T-cell (primary cell): ENCODE measurements around the gene ORM2. TPM values are rescaled to one million over a fixed set of nuclear protein-coding genes. Genes with fewer than 3 reads are reported as not detected.

Source experiments
- ATAC-seq, 4 experiments: fragments of 200-7000 bp in 3 of 4; fragments of 150-1000 bp in 1 of 4; cut with Tn5 transposase; replicated peaks in 1 of 4; 1 replicate in 3 of 4; 2 replicates in 1 of 4; pipeline ENCODE4 v1.10.0; 2021; ENCODE audit warnings: moderate library complexity in 3 of 4, mild to moderate bottlenecking in 2 of 4, moderate number of reproducible peaks in 1 of 4
- CTCF ChIA-PET, 2 donors: fragments of 300-600 bp; sonication (Branson Sonifier 250); formaldehyde crosslinking; loops; one replicate each; lab custom pipeline; 2022; ENCODE audit warnings: antibody characterized with exemption in 2 of 2; lab: Charles Lee
- POLR2A ChIA-PET, 2 donors: fragments of 300-600 bp; sonication (Branson Sonifier 250); formaldehyde crosslinking; loops; one replicate each; lab custom pipeline; 2022; ENCODE audit warnings: antibody characterized with exemption in 2 of 2; lab: Charles Lee
- DNase-seq, 35 experiments: peaks; one replicate each; pipeline versions ENCODE4 v3.0.0 to v3.0.0-alpha.2; 2013 to 2023
- H3K27ac ChIP-seq: one replicate; pipeline ENCODE4 v1.5.1; 2013; ENCODE audit warnings: low read length
- H3K27me3 ChIP-seq, 2 experiments: replicated peaks in 1 of 2; 1 replicate in 1 of 2; 2 replicates in 1 of 2; pipeline versions ENCODE4 v1.6.1 to v1.7.0; 2013; ENCODE audit warnings: low read length in 1 of 2, mixed read lengths in 1 of 2; ENCODE audit not compliant: control insufficient read depth in 2 of 2, insufficient read depth in 2 of 2; ENCODE audit errors: extremely low read depth in 1 of 2
- H3K36me3 ChIP-seq, 2 donors: 1 replicate in 1 of 2; 2 replicates in 1 of 2; pipeline versions ENCODE4 v1.6.1 to v1.7.0; 2013; ENCODE audit warnings: low read length in 1 of 2; ENCODE audit not compliant: control insufficient read depth in 2 of 2, insufficient read depth in 1 of 2; ENCODE audit errors: extremely low read depth in 1 of 2
- H3K4me1 ChIP-seq, 2 experiments: 1 replicate in 1 of 2; 2 replicates in 1 of 2; pipeline versions ENCODE4 v1.6.1 to v1.7.0; 2013; ENCODE audit warnings: low read length in 2 of 2, mixed read lengths in 1 of 2; ENCODE audit not compliant: insufficient read depth in 2 of 2, control insufficient read depth in 1 of 2; ENCODE audit errors: extremely low read depth in 1 of 2
- H3K4me3 ChIP-seq, 2 donors: 1 replicate in 1 of 2; 2 replicates in 1 of 2; pipeline versions ENCODE4 v1.5.1 to v1.7.0; 2013; ENCODE audit warnings: mild to moderate bottlenecking in 2 of 2, low read length in 1 of 2, moderate library complexity in 1 of 2; ENCODE audit not compliant: control insufficient read depth in 1 of 2; ENCODE audit errors: extremely low read depth in 1 of 2
- H3K9me3 ChIP-seq: 2 replicates; pipeline ENCODE4 v1.7.0; 2013
- H3K27ac Mint-ChIP-seq, 2 donors: one replicate each; pipeline ENCODE4 v1.8.0; 2020 to 2021; ENCODE audit warnings: mild to moderate bottlenecking in 2 of 2, mixed read lengths in 2 of 2
- H3K27me3 Mint-ChIP-seq, 2 donors: one replicate each; pipeline ENCODE4 v1.8.0; 2021 to 2022; ENCODE audit warnings: mixed read lengths in 2 of 2
- H3K36me3 Mint-ChIP-seq: one replicate; pipeline ENCODE4 v1.8.0; 2021; ENCODE audit warnings: mixed read lengths
- H3K4me1 Mint-ChIP-seq, 3 donors: one replicate each; pipeline ENCODE4 v1.8.0; 2020 to 2022; ENCODE audit warnings: mixed read lengths in 3 of 3, mild to moderate bottlenecking in 1 of 3
- H3K4me3 Mint-ChIP-seq, 3 donors: one replicate each; pipeline ENCODE4 v1.8.0; 2020 to 2022; ENCODE audit warnings: mild to moderate bottlenecking in 3 of 3, mixed read lengths in 3 of 3, moderate library complexity in 3 of 3
- H3K9me3 Mint-ChIP-seq, 3 donors: one replicate each; pipeline ENCODE4 v1.8.0; 2020 to 2022; ENCODE audit warnings: mixed read lengths in 3 of 3
- WGBS: methylation state at CpG from one replicate; pipeline ENCODE4 v1.1.5; 2013; ENCODE audit warnings: missing lambda C conversion rate; ENCODE audit not compliant: insufficient coverage; 5-methylcytosine and 5-hydroxymethylcytosine counted together
- total RNA-seq, 35 experiments: library from RNA in 6 of 35; stranded (reverse) in 6 of 35; fragments of 120-200 nt in 1 of 35; gene quantifications; one replicate each; pipeline versions ENCODE4 v1.2.1 to v1.2.4 and lab custom pipeline; 2013 to 2026

The ORM2 gene
- total RNA-seq, 5 donors from 2014 or later (not counting 1 experiment from before 2014, with no cell fraction given) = 1.4 to 2.2 (median 1.8) TPM; not detected in 2

GRCh38 chr9:114371343-114371944 lies 41.8 kb downstream of the ORM2 start:
- POLR2A ChIA-PET = interaction anchor here (0.6 to 3.9 kb wide), 5 partner anchors 13 to 22 kb away, joined by 3 to 34 read pairs (median 7); partner anchors contain the start of gene AKNA (in 1 of the 2)
- Mint-ChIP-seq H3K9me3 (no peaks in the 10 kb centered on the region), H3K4me1 (peaks cover 88 to 93% (median 92%) of the 10 kb centered on the region in 3 donors), H3K36me3 (peaks cover 54% of the 10 kb centered on the region), H3K27ac (peak overlapping the region; percentile 86 to 96), H3K4me3 (peak overlapping the region; percentile 74 to 79 (median 75)), H3K27me3 (no peaks in the 10 kb centered on the region)
- Histone ChIP-seq H3K36me3 (peaks cover 3 to 83% of the 10 kb centered on the region in 2 donors), H3K27me3 (no peaks in the 10 kb centered on the region), H3K9me3 (no peaks in the 10 kb centered on the region), H3K4me3 (peak overlapping the region; percentile 38 to 42), H3K4me1 (peaks cover 86 to 97% of the 10 kb centered on the region in 2 experiments), H3K27ac (peak overlapping the region; percentile 96)
- CTCF ChIA-PET = interaction anchor here in 1 of 2 donors (1.3 to 3.1 kb wide), 2 partner anchors 14 to 15 kb away, joined by 3 to 40 read pairs; partner anchors contain the start of gene AKNA
- ATAC-seq (no peak), DNase-seq (no peak)
- WGBS = 47% methylated on average over 5 of the region's 7 CpGs

- CTCF ChIA-PET = interaction anchor here (0.6 to 3.1 kb wide), 4 partner anchors 9 to 25 kb away, joined by 3 to 40 read pairs (median 4); partner anchors contain the start of gene AKNA (in 1 of the 2)
Measured at GRCh38 chr9:114371973-114372917, 42.6 kb downstream of the ORM2 start.

GRCh38 chr9:114372921-114373448 lies 43.3 kb downstream of the ORM2 start:
- POLR2A ChIA-PET = interaction anchor here (0.7 to 3.9 kb wide), 3 partner anchors 12 to 13 kb away, joined by 6 to 34 read pairs (median 6); no protein-coding TSS in a partner anchor
- DNase-seq = peak; percentile 68 to 96 (median 89)
- no peaks in the 10 kb centered on the region for H3K27me3 Mint-ChIP-seq
- 0% methylated on average over 3 of the region's 9 CpGs for WGBS
- Histone ChIP-seq H3K4me1 (peaks cover 84 to 99% of the 10 kb centered on the region in 2 experiments), H3K27ac (peak overlapping the region; percentile 96), H3K27me3 (no peaks in the 10 kb centered on the region), H3K36me3 (peaks cover 9 to 84% of the 10 kb centered on the region in 2 donors), H3K4me3 (peak overlapping the region in 1 of 2 donors; percentile 38), H3K9me3 (no peaks in the 10 kb centered on the region)
- H3K36me3 Mint-ChIP-seq = peaks cover 57% of the 10 kb centered on the region
- ATAC-seq = peak; percentile 90 to 93 (median 91)
- peaks cover 88 to 93% (median 92%) of the 10 kb centered on the region in 3 donors for H3K4me1 Mint-ChIP-seq
- CTCF ChIA-PET = interaction anchor here (0.6 to 3.1 kb wide), 5 partner anchors 10 to 528 kb away, joined by 3 to 40 read pairs (median 4); partner anchors contain the start of gene AKNA (in 1 of the 2)
- peak overlapping the region; percentile 86 to 96 for H3K27ac Mint-ChIP-seq
- H3K4me3 Mint-ChIP-seq = peak overlapping the region; percentile 74 to 79 (median 75)
- H3K9me3 Mint-ChIP-seq = no peaks in the 10 kb centered on the region

More at GRCh38 chr9:114371973-114372917, 42.6 kb downstream of the ORM2 start:
- H3K4me1 Mint-ChIP-seq = peaks cover 88 to 93% (median 92%) of the 10 kb centered on the region in 3 donors
- Histone ChIP-seq H3K4me3 (peak overlapping the region; percentile 38 to 42), H3K36me3 (peaks cover 7 to 84% of the 10 kb centered on the region in 2 donors), H3K27me3 (no peaks in the 10 kb centered on the region), H3K4me1 (peaks cover 87 to 99% of the 10 kb centered on the region in 2 experiments), H3K9me3 (no peaks in the 10 kb centered on the region), H3K27ac (peak overlapping the region; percentile 96)
- peak overlapping the region; percentile 74 to 79 (median 75) for H3K4me3 Mint-ChIP-seq
- ATAC-seq (peak; percentile 39 to 57 (median 50)), DNase-seq (peak in 26 of 35 experiments; percentile 38 to 76 (median 50))
- peak overlapping the region; percentile 86 to 96 for H3K27ac Mint-ChIP-seq
- H3K27me3 Mint-ChIP-seq = no peaks in the 10 kb centered on the region
- peaks cover 57% of the 10 kb centered on the region for H3K36me3 Mint-ChIP-seq
- WGBS = 0% methylated on average over 3 of the region's 14 CpGs
- POLR2A ChIA-PET = interaction anchor here (1.0 to 3.9 kb wide), 5 partner anchors 13 to 21 kb away, joined by 4 to 34 read pairs (median 7); partner anchors contain the start of gene AKNA (in 1 of the 2)
- H3K9me3 Mint-ChIP-seq = no peaks in the 10 kb centered on the region

- peak in 1 of 35 experiments; percentile 40 for DNase-seq
- no peaks in the 10 kb centered on the region for H3K27me3 Mint-ChIP-seq
- ChIA-PET CTCF (interaction anchor here (0.5 to 3.1 kb wide), 5 partner anchors 10 to 130 kb away, joined by 3 to 40 read pairs (median 4); partner anchors contain the start of gene AKNA (in 1 of the 2)), POLR2A (interaction anchor here (0.6 to 3.9 kb wide), 6 partner anchors 11 to 318 kb away, joined by 3 to 34 read pairs (median 4); partner anchors contain the start of gene ATP6V1G1 (in 1 of the 2))
- Histone ChIP-seq H3K4me3 (no peak overlapping the region), H3K36me3 (peaks cover 9 to 85% of the 10 kb centered on the region in 2 donors), H3K4me1 (peaks cover 84 to 100% of the 10 kb centered on the region in 2 experiments), H3K27me3 (no peaks in the 10 kb centered on the region), H3K27ac (peak overlapping the region; percentile 96), H3K9me3 (no peaks in the 10 kb centered on the region)
- peaks cover 91 to 95% (median 94%) of the 10 kb centered on the region in 3 donors for H3K4me1 Mint-ChIP-seq
- 82% methylated on average over 7 of the region's 16 CpGs for WGBS
- peaks cover 62% of the 10 kb centered on the region for H3K36me3 Mint-ChIP-seq
- no peak for ATAC-seq
- peak overlapping the region; percentile 0 to 79 (median 25) for H3K4me3 Mint-ChIP-seq
- H3K9me3 Mint-ChIP-seq = no peaks in the 10 kb centered on the region
- H3K27ac Mint-ChIP-seq = peak overlapping the region; percentile 86 to 96
Measured at GRCh38 chr9:114373960-114374730, 44.5 kb downstream of the ORM2 start.

GRCh38 chr9:114374936-114375335 lies 45.3 kb downstream of the ORM2 start:
- Histone ChIP-seq H3K4me1 (peaks cover 84 to 100% of the 10 kb centered on the region in 2 experiments), H3K9me3 (no peaks in the 10 kb centered on the region), H3K4me3 (no peak overlapping the region), H3K27me3 (no peaks in the 10 kb centered on the region), H3K27ac (peak overlapping the region; percentile 96), H3K36me3 (peaks cover 5 to 86% of the 10 kb centered on the region in 2 donors)
- DNase-seq (peak in 1 of 35 experiments; percentile 32), ATAC-seq (no peak)
- H3K36me3 Mint-ChIP-seq = peaks cover 62% of the 10 kb centered on the region
- WGBS = 80% methylated on average over 5 of the region's 9 CpGs
- CTCF ChIA-PET = interaction anchor here (0.6 to 0.9 kb wide), 2 partner anchors 9 to 18 kb away, joined by 3 to 5 read pairs; no protein-coding TSS in a partner anchor
- POLR2A ChIA-PET = interaction anchor here (0.6 to 0.9 kb wide), 3 partner anchors 13 to 317 kb away, joined by 3 read pairs; partner anchors contain the start of gene ATP6V1G1 (in 1 of the 2)
- H3K4me1 Mint-ChIP-seq = peaks cover 91 to 95% (median 94%) of the 10 kb centered on the region in 3 donors
- H3K9me3 Mint-ChIP-seq = no peaks in the 10 kb centered on the region
- no peaks in the 10 kb centered on the region for H3K27me3 Mint-ChIP-seq
- H3K27ac Mint-ChIP-seq = peak overlapping the region; percentile 86 to 96
- H3K4me3 Mint-ChIP-seq = peak overlapping the region; percentile 0 to 79 (median 42)
